Measurements from ENCODE around the gene SYTL3. TPM values are rescaled to one million over a fixed set of nuclear protein-coding genes. Genes with fewer than 3 reads are reported as not detected.

Gene SYTL3
- total and polyA plus RNA-seq, 2 of the 8 experiments (the other 6 are each of a cell fraction or from before 2014, with no cell fraction given): 0.27 to 0.99 TPM

DNA sequence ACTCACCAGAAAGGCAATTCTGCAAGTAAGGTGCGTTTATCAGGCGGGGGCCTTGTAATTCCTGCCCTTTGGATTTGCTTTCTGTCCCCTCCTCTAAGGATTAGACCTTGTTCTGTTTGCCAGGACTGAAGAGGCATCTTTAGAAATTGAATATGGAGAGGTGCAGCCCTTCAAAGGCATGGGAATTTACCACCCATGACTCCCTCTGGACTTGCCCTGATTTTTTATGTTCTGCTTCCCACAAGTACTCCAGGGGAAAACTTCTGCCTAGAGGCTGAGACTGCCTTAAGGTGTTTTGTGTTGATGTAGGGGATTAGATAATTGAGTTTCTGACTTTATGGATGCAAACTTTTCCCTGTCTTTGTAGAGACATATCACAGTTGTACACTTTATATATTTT, 30.2 kb downstream of the SYTL3 start:
- no peak overlapping the region for H3K4ac ChIP-seq (replicated peaks; ENCODE audit: insufficient read length, low read depth, low read length)
- no peak overlapping the region for H3K27ac ChIP-seq (ENCODE audit: low read depth, low read length)
- H3K4me2 ChIP-seq (ENCODE audit: insufficient read depth in 1 of 2, low read depth in 2 of 2, low read length in 2 of 2): no peak overlapping the region
- H2BK15ac ChIP-seq (ENCODE audit: low read length): no peak overlapping the region
- no peaks in the 10 kb centered on the region for H3K23me2 ChIP-seq (ENCODE audit: low read depth, low read length)
- H4K5ac ChIP-seq (ENCODE audit: insufficient read length, low read depth, low read length): no peak overlapping the region
- H2AK5ac ChIP-seq (ENCODE audit: low read depth, low read length): no peak overlapping the region
- no peaks in the 10 kb centered on the region for H3K36me3 ChIP-seq (ENCODE audit: control insufficient read depth in 2 of 4, insufficient read depth in 4 of 4, low read length in 3 of 4)
- H3K79me1 ChIP-seq (ENCODE audit: low read depth, low read length): no peaks in the 10 kb centered on the region
- H3K4me3 ChIP-seq (ENCODE audit: extremely low read depth in 1 of 4, insufficient read depth in 2 of 4, low read depth in 3 of 4, low read length in 4 of 4): no peak overlapping the region
- CTCF ChIA-PET (ENCODE audit: partially characterized antibody): interaction anchor here (0.6 to 1.7 kb wide), 3 partner anchors 11 to 24 kb away, joined by 3 to 7 read pairs (median 6); no protein-coding TSS in a partner anchor
- no peak overlapping the region for H2BK5ac ChIP-seq (ENCODE audit: low read depth, low read length)
- POLR2A ChIA-PET (ENCODE audit: partially characterized antibody): no interaction called here
- H4K20me1 ChIP-seq (replicated peaks in 1 of 2; ENCODE audit: control insufficient read depth in 1 of 2, insufficient read depth in 2 of 2, low read length in 2 of 2): no peaks in the 10 kb centered on the region
- H3K4me1 ChIP-seq (replicated peaks in 1 of 4; ENCODE audit: control insufficient read depth in 3 of 4, insufficient read depth in 4 of 4, low read length in 3 of 4): no peaks in the 10 kb centered on the region
- no peaks in the 10 kb centered on the region for H3K9me3 ChIP-seq (ENCODE audit: insufficient read depth in 2 of 2, low read depth in 1 of 2, low read length in 1 of 2)
- H3K27me3 ChIP-seq (replicated peaks in 1 of 4; ENCODE audit: control insufficient read depth in 3 of 4, extremely low read depth in 1 of 4, insufficient read depth in 3 of 4, low read length in 3 of 4): no peaks in the 10 kb centered on the region
- no peak overlapping the region for H3K9ac ChIP-seq (replicated peaks in 1 of 4; ENCODE audit: extremely low read depth in 1 of 4, low read depth in 3 of 4, low read length in 3 of 4)
- no peaks in the 10 kb centered on the region for H3K79me2 ChIP-seq (ENCODE audit: control insufficient read depth in 1 of 2, insufficient read depth in 2 of 2, low read length in 2 of 2)
- WGBS, 2 experiments (ENCODE audit: extremely low coverage in 1 of 2, insufficient coverage in 1 of 2, insufficient read length in 1 of 2, insufficient replicate concordance in 2 of 2, low coverage in 1 of 2, low lambda C conversion rate in 2 of 2, missing lambda C conversion rate in 1 of 2): 100% methylated on average over 2 of the region's 2 CpGs; no CpG with 5 or more reads in 1 of the 2 experiments
- DNase-seq (ENCODE audit: low read depth in 1 of 2, low spot score in 2 of 2) (no peak), FAIRE-seq (no peak)
- H4K8ac ChIP-seq (ENCODE audit: extremely low read depth, insufficient read depth, low read length): no peak overlapping the region
- H4K91ac ChIP-seq (replicated peaks; ENCODE audit: insufficient read length, low read length): no peak overlapping the region
- no peak overlapping the region for H2BK20ac ChIP-seq (ENCODE audit: low read length)
- H2BK12ac ChIP-seq (ENCODE audit: low read depth, low read length): no peak overlapping the region
- no peak overlapping the region for H2BK120ac ChIP-seq (replicated peaks; ENCODE audit: low read depth, low read length)
- H3K56ac ChIP-seq (replicated peaks; ENCODE audit: insufficient read length, low read depth, low read length): no peak overlapping the region
- no peak overlapping the region for H3K23ac ChIP-seq (ENCODE audit: insufficient read length)
- H3K18ac ChIP-seq (ENCODE audit: extremely low read depth, low read length): no peak overlapping the region
- H3K14ac ChIP-seq (ENCODE audit: insufficient read length): no peak overlapping the region
- H2AFZ ChIP-seq (ENCODE audit: low read length): no peak overlapping the region
- TF ChIP-seq SIRT6 (IDR thresholded peaks at IDR 0.05; ENCODE audit: low read length): no peak
- no peak for TF ChIP-seq HDAC2 (IDR thresholded peaks at IDR 0.05; ENCODE audit: borderline replicate concordance in 1 of 2, low read depth in 2 of 2, low read length in 2 of 2)
- TF ChIP-seq CEBPB (IDR thresholded peaks at IDR 0.05; ENCODE audit: low read depth, low read length): no peak
